ENCODE measurements around the gene GRM7.

Gene GRM7

DNA sequence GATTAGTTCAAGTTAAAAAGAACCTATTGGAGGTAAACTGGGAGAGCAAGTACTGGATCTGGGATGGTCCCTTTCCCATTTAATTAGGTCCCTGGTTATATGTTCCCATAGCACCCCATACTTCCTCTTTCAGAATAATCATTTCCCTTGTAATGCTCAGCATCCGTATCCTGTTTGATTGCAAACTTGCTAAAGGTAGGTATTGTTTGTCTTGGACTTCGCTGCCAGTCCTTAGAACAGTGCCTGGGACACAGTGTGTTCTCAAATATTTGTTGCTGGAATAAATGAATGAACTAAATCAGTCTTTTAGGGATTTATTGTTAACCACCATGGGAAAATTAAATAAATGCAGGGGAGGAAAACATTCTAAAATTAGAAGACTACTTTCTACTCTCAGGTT lies 299.8 kb downstream of the GRM7 start:
- no peak for DNase-seq

- no peak for DNase-seq
These were observed 305.5 kb downstream of the GRM7 start for GRCh38 chr3:7166460-7166859.

- DNase-seq, result no peak
These were observed 310.6 kb downstream of the GRM7 start for GRCh38 chr3:7171493-7171892.

DNA sequence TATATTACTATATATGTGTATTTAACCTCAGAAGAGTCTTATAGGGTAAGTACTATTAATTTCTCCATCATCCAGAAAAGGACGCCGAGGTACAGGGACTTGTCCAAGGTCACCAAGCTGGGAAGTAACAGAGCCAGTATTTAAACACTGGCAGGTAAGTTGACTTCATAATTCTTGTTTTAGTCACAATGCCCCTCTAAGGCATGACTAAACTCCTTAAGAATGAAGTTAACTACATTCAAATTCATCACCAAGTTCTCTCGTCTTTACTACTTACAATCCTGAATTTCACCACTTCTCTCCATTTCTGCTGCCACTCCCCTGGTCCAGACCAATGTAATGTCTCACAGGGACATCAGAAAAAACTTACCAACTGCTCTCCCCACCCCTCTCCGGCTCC lies 312.1 kb downstream of the GRM7 start:
- DNase-seq, result no peak

- DNase-seq, result no peak
These were observed 327.6 kb downstream of the GRM7 start for GRCh38 chr3:7188551-7188950.

DNA sequence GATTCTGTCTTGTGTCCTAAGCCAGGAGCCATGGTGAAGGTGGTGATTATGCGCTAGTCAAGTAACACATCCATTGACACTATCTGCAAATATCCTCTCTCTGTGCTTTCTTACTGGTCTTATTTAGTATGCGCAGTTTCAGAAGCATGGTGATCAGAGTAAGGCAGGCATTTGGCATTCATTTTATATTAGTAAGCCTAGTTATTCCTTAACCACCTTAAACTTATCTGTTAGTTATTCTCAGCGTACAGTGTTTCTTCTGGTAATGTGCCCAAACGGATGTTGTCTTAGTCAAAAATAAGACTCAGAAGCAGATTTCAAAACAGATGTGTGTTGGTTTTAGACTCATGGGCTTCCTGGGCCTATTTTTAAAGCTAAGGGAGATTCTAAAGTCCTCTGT lies 329.2 kb downstream of the GRM7 start:
- no peak for DNase-seq

DNA sequence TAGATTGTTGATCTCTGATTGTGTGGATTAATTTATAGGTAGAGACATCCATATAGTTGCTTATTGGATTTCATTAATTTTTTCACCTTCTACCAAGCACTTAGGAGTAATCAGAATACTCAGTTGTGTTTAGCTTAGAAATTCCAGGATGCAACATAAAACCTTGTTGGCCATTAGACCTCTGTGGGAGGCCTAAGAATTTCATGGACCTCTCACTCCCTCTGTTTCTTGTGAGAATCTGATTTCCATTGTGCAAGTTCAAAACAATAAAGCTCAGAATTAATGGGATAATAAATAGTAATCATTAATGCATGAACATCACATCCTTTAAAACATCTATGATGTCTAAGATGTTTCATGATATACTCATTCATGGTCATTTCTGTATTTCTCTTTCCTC lies 332.4 kb downstream of the GRM7 start:
- DNase-seq, result no peak

DNA sequence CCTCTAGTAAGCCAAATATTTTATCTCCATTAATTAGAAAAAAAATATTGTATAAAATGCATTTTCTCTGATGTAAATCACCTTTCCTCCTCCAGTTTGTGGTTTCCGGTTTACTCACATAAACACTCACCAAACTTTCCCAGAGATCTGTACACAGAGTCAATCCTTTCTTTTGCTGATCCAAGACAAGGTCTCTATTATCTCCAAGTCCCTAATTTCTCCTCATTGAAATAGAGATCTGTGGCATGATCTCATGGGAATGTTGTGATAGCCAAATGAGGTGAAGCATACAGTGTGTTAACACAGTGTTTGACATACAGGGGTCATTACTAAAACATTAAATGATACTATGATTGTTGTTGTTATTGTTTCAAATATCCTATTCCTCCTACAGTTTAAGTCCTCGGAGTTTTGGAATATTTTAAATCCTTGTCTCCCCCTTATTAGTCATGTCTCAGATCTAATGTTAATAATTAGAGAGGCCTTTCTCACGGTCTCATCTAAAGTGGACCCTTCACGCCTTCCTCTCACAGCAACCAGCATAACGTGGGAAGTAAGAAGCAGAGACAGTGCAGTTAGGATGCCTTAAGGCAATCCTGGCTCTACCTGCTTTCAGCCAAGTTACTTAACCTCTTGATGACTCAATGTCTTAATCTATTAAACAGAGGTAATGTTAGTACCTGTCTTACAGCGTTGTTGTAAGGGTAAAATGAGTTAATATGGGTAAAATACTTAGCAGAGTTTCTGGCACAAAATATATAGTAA lies 333.3 kb downstream of the GRM7 start:
- no peak for DNase-seq

DNA sequence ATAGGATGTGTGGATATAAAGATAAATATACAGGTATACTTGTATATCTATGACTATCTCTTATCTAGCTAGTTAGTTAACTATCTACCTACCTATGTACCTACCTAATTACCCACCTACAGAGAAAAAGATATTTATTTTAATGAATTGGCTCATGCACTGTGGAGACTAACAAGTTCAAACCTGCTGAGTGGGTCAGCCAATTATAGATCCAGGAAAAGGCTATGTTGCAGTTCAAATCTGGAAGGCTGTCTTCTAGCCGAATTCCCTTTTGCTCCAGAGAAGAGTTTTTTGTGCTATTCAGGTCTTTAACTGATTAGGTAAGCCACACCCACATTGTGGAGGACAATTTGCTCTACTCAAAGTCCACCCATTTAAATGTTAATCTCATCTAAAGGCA lies 335.0 kb downstream of the GRM7 start:
- no peak for DNase-seq

DNA sequence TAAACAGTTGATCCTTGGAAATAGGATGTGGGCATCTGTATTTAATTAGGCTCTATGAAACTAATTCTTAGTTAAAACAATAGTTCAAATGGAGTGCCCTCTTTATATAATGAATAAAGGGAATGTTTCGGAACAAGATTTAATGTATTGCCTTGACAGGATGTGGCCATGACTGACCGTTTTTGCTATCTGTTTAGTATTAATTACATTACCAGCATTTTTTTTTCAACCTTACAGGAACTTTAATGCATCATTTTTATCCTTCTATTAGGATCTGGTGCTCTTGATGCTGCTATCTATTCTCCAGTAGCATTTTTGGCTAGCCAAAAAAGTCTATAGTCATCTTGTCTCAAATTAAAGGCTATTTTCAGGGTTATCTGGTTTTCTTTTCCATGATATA lies 340.9 kb downstream of the GRM7 start:
- DNase-seq, result no peak

GRCh38 chr3:7203969-7204847 lies 343.3 kb downstream of the GRM7 start:
- no peak for DNase-seq

DNA sequence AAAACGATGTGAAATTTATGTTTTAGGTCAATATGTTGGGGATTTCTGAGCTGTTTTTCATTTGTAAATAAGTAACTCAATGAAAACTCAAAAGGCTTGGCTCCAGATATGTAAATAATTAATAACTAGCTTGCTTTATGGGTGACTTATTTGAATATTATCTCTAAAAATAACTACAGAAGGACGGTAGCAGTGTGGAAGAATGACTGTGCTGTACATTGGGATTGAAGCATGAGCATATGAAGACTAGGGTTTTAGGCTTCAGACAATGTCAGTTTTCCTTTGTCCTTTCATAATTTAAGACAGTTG lies 343.9 kb downstream of the GRM7 start:
- no peak for DNase-seq

DNA sequence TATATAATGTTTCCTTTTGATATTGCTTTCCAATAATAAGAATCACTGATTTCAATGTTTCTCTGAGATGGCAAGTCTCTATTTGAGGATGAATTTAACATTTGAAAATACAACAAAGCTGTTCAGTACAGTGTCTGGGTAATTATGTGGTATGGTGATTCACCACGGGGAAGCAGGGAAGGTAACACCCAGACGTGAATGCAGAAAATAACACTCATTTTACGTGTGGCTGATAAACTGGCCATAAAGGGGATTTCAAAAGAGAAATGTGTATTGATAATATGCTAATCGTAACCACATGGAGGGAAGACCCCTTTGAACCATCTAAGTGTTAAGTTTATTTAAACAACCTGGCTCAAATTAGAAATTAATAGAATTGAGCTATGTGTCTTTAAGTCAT lies 344.6 kb downstream of the GRM7 start:
- DNase-seq, result no peak

DNA sequence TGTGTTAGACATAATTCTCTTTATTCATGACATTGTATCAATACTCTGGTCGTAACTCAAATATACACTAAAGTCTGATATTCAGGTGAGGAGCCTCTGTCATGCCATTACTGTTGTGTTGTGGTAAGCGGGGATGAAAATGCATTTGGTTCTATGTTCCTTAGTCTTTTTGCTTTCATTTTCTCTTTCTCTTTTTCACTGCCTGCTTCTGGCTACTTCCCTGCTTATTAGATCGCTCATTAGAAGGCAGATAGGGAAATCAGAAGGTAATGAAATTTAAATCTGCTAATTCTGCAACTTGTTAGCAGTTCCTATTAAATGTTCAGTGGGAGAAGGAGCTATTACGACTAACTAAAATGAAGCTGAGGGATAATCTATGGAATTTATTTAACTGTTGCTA lies 345.0 kb downstream of the GRM7 start:
- no peak for DNase-seq

- DNase-seq, result no peak
These were observed 346.2 kb downstream of the GRM7 start for GRCh38 chr3:7207125-7207524.

DNA sequence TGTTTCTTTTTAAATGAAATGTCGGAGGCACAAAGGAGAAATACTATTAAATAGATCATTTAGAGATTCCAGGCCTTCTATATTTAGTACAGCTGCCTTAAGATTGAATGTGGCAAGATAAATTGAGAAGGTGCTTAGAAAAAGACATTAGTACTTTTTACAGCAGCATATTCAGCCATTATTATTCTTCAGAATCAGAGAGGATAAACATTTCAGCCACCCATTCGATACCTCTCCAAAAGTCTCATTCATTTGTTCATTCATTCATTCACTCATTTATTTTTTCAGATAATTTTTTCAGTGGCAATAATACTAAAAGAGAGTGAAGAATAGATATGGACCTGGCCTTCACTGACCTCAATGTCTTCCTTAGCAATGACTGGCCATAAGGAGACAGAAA lies 347.0 kb downstream of the GRM7 start:
- no peak for DNase-seq

DNA sequence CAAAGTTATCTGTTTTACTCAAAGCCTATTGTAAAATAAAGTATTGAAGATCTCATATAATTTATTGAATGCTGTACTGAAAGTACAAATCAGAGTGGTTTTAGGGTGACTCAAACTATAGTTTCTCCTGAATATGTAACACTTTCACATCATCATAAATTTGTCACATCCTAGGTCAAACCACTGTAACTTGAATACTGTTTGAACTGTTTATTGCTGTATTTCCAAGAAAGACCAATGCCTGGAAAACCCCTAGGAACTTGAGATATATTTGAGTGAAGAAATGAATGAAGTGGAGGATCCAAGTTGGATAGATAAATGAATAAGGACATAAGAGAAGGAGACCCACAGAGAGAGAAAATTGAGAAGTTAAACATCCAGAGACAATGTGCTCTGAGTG lies 348.2 kb downstream of the GRM7 start:
- DNase-seq, result peak; percentile 2

DNA sequence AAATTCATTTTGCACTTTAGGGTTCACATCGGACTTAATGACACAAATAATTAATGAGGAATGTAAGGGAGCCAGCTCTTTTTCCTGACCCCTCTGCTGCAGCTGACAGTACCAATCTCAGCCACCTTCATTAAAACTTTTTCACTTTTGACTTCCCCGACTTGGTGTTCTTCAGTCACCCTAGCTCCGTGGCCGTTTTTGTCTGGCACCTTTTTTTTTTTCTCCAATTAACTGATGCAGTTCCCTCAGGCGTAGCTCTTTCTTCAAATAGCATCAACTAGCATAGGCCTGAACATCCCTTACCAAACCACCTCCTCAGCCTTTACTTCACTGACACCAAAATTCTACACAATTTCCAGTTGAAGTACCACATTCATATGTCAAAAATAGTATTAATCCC lies 350.8 kb downstream of the GRM7 start:
- DNase-seq, result no peak

DNA sequence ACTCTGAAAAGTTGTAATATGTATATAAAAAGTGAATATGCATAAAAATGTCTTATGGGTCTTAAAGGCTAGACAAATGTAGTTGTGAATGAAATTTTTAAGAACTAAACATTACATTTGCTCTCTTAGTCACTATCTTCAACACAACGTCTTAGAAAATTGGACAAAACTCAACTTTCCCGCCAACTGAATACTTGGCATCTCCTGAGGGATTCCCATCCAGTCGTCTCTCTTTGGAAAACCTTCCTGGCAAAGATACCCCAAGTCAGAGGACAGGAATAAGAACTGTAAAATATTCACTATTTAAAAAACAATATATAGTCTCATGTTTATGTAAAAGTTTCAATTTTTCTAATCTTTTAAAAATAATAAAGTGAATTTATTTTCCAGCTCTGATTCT lies 354.8 kb downstream of the GRM7 start:
- DNase-seq, result no peak

DNA sequence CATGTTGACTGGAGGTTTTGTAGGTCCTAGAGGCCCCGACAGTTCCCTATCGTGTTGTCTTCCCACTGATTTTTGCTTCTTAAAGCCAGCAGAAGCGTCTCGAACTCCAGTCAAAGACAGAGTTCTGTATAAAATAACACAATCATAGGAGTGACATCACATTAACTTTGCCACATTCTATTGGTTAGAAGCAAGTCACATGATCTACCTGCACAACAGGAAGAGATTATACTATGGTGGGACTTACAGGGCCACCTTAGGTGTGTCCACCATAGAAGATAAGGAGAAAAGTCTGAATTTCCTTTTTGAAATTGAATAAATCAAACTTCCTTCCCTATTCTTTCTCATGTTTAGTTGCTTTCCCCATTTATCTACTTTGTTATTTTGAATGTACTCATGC lies 365.5 kb downstream of the GRM7 start:
- DNase-seq, result no peak

- no peak for DNase-seq
These were observed 377.8 kb downstream of the GRM7 start for GRCh38 chr3:7238565-7239295.

- no peak for DNase-seq
These were observed 380.8 kb downstream of the GRM7 start for GRCh38 chr3:7241584-7242302.

DNA sequence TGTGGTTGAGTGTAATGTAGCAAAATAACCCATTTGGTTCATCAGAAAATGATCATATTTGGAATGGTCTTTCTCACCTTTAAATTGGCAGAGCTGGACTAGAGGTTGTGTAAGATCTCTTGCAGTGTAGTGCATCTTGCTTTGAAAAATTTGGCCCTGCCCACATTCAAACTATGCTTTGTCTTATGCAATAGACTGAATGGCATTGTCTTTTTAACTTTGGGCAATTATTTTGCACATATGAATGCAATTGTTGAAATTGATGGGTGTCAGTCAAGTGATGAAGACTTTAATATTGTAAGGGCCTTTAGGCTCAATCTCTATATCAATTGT lies 381.4 kb downstream of the GRM7 start:
- DNase-seq, result no peak
